ENCODE measurements around the gene TIMM22.
A peak's percentile ranks its signal among the peaks of the same experiment; 100 is the strongest.

TIMM22 gene

DNA sequence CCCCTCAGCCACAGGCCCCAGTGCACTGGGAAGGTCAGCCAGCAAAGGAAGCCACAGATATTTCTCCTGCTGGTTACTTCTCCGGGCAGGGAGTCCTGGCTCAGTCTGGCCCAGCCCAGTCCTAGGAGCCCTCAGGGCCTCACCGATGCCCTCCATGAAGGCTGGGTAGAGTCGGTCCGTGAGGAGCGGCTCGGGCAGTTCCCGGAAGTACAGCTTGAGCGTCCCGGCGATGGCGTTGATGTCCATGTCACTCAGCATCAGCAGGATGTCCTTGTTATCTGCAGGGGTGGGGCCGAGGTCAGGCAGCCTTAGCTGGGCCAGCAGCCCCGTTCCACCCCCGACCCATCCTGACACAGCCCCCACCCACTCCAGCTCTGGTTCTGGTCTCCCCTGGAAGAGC is 13.7 kb downstream of the TIMM22 start:
- no peak overlapping the region for H2BK5ac ChIP-seq (ENCODE audit: low read length)
- no peak for DNase-seq (ENCODE audit: low spot score)
- H3K79me1 ChIP-seq (ENCODE audit: low read depth, low read length), result peaks cover 2% of the 10 kb centered on the region
- H2BK15ac ChIP-seq (ENCODE audit: low read length), result no peak overlapping the region
- H2BK120ac ChIP-seq (ENCODE audit: low read depth, low read length), result no peak overlapping the region
- H3K27me3 ChIP-seq (ENCODE audit: control insufficient read depth in 3 of 3, insufficient read depth in 3 of 3, low read depth in 1 of 3, low read length in 3 of 3), result no peaks in the 10 kb centered on the region
- H4K8ac ChIP-seq (ENCODE audit: low read depth, low read length), result no peak overlapping the region
- no peak overlapping the region for H3K14ac ChIP-seq (ENCODE audit: low read length)
- H3K4me3 ChIP-seq (ENCODE audit: low read length in 2 of 2), result no peak overlapping the region
- WGBS, 2 donors (ENCODE audit: extremely low coverage in 2 of 2, insufficient read length in 2 of 2, insufficient replicate concordance in 1 of 2), result no CpG with 5 or more reads among the region's 14 CpGs
- no peak overlapping the region for H4K91ac ChIP-seq (ENCODE audit: low read depth, low read length, poor library complexity)
- no peak overlapping the region for H3K23ac ChIP-seq (ENCODE audit: low read depth, low read length, poor library complexity)
- H3K4me2 ChIP-seq (ENCODE audit: insufficient read depth, low read length, poor library complexity, severe bottlenecking), result no peak overlapping the region
- H3K27ac ChIP-seq (replicated peaks; ENCODE audit: low read length), result no peak overlapping the region
- H2BK12ac ChIP-seq (ENCODE audit: low read length), result no peak overlapping the region
- peaks cover 32 to 43% of the 10 kb centered on the region in 2 donors for H3K36me3 ChIP-seq (replicated peaks in 1 of 2; ENCODE audit: control insufficient read depth in 2 of 2, insufficient read depth in 2 of 2, low read length in 2 of 2)
- H3K4me1 ChIP-seq (ENCODE audit: control insufficient read depth in 2 of 2, insufficient read depth in 1 of 2, low read depth in 1 of 2, low read length in 2 of 2), result no peaks in the 10 kb centered on the region
- H3K4ac ChIP-seq (ENCODE audit: low read length), result no peak overlapping the region
- no peak overlapping the region for H2AK5ac ChIP-seq (ENCODE audit: low read depth, low read length)
- no peaks in the 10 kb centered on the region for H3K9me3 ChIP-seq (replicated peaks in 1 of 2; ENCODE audit: control insufficient read depth in 2 of 2, insufficient read depth in 1 of 2, low read depth in 1 of 2, low read length in 2 of 2)
- no peak overlapping the region for H2AFZ ChIP-seq (ENCODE audit: low read length)
- no peak overlapping the region for H3K18ac ChIP-seq (ENCODE audit: low read length)
- H3K9ac ChIP-seq (ENCODE audit: low read depth, low read length, poor library complexity), result no peak overlapping the region

DNA sequence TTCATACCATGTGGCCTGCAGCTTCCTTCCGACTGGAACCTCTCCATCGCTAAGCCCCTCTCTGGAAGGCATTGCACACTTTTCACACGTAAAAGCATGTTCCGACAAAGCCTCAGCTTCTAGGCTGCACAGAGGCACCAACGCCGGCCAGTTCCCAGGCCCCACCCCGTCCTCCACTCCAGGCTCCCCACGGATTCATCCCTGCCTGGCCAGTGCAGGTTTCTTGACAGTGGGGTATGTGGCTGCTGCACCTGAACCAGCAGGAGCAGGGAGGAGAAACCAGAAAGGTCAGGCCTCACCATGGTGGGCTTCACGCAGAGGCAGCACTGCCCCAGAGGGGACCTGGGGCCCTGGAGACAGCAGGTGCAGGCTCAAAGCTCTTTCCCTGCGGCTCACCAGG is 14.2 kb downstream of the TIMM22 start:
- Histone ChIP-seq H3K4me2 (ENCODE audit: insufficient read depth, low read length, poor library complexity, severe bottlenecking) (no peak overlapping the region), H2AFZ (ENCODE audit: low read length) (no peak overlapping the region), H3K9ac (ENCODE audit: low read depth, low read length, poor library complexity) (no peak overlapping the region), H3K9me3 (replicated peaks in 1 of 2; ENCODE audit: control insufficient read depth in 2 of 2, insufficient read depth in 1 of 2, low read depth in 1 of 2, low read length in 2 of 2) (no peaks in the 10 kb centered on the region), H4K8ac (ENCODE audit: low read depth, low read length) (no peak overlapping the region), H3K27me3 (ENCODE audit: control insufficient read depth in 3 of 3, insufficient read depth in 3 of 3, low read depth in 1 of 3, low read length in 3 of 3) (no peaks in the 10 kb centered on the region), H2BK120ac (ENCODE audit: low read depth, low read length) (no peak overlapping the region), H4K91ac (ENCODE audit: low read depth, low read length, poor library complexity) (no peak overlapping the region), H3K18ac (ENCODE audit: low read length) (no peak overlapping the region), H3K4me1 (ENCODE audit: control insufficient read depth in 2 of 2, insufficient read depth in 1 of 2, low read depth in 1 of 2, low read length in 2 of 2) (no peaks in the 10 kb centered on the region), H3K4ac (ENCODE audit: low read length) (no peak overlapping the region), H3K79me1 (ENCODE audit: low read depth, low read length) (peaks cover 2% of the 10 kb centered on the region), H2AK5ac (ENCODE audit: low read depth, low read length) (no peak overlapping the region), H2BK15ac (ENCODE audit: low read length) (no peak overlapping the region), H3K27ac (replicated peaks; ENCODE audit: low read length) (no peak overlapping the region), H2BK5ac (ENCODE audit: low read length) (peak overlapping the region; percentile 22), H3K14ac (ENCODE audit: low read length) (no peak overlapping the region), H3K4me3 (ENCODE audit: low read length in 2 of 2) (no peak overlapping the region), H3K36me3 (replicated peaks in 1 of 2; ENCODE audit: control insufficient read depth in 2 of 2, insufficient read depth in 2 of 2, low read length in 2 of 2) (peaks cover 30 to 38% of the 10 kb centered on the region in 2 donors), H3K23ac (ENCODE audit: low read depth, low read length, poor library complexity) (no peak overlapping the region), H2BK12ac (ENCODE audit: low read length) (no peak overlapping the region)
- no CpG with 5 or more reads among the region's 10 CpGs for WGBS, 2 donors (ENCODE audit: extremely low coverage in 2 of 2, insufficient read length in 2 of 2, insufficient replicate concordance in 1 of 2)
- no peak for DNase-seq (ENCODE audit: low spot score)

DNA sequence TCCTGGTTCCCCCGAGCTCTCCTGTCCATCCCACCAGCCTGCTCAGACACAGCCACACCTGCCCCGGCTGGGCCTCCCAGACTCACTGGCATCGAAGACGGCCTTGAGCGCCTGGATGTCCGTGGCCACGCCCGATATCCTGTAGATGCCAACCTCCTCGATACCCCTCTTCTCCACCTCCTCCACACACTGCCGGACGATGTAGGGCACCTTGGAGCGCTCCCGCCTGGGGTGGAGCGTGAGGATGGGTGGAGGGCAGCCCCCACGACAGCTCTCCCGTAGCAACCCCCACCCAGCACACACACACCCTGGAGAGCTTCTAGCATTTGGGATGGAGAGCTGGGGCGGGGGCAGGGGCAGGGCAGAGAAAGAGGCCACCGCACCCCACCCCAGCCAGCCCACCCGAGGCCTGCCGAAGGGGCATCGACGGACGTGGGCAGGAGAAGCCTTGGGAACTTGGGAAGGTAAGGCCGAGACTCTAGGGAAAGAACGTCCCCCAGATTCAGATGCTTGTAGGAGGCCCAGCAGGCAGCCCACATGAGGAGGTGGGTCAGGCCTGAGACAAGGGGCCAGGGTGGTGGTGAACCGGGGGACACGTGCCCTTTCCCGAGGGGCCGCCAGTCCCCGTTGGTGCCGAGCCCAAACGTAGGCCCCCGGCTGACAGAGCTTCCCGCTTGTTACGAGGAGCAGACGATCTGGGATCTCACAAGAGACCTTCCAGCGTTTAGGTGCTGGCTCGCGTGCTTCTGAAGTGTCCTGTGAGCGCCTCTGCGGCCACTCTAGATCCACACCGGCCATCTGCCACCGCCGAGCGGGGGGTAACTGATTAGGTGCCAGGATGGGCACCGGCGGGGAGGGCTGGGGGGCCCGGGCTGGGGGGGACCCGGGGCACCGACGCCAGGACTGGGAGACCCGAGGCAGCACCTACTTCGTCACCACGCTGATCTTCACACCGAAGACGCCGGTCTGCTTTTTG is 15.1 kb downstream of the TIMM22 start:
- WGBS, 2 donors (ENCODE audit: extremely low coverage in 2 of 2, insufficient read length in 2 of 2, insufficient replicate concordance in 1 of 2), result no CpG with 5 or more reads among the region's 57 CpGs
- H3K9ac ChIP-seq (ENCODE audit: low read depth, low read length, poor library complexity), result peak overlapping the region; percentile 44

More for the DNA sequence above, 15.1 kb downstream of the TIMM22 start:
- Histone ChIP-seq H2BK15ac (ENCODE audit: low read length) (no peak overlapping the region), H4K8ac (ENCODE audit: low read depth, low read length) (no peak overlapping the region), H3K27ac (replicated peaks; ENCODE audit: low read length) (no peak overlapping the region), H3K4ac (ENCODE audit: low read length) (no peak overlapping the region), H2AFZ (ENCODE audit: low read length) (no peak overlapping the region), H2BK12ac (ENCODE audit: low read length) (no peak overlapping the region), H2BK5ac (ENCODE audit: low read length) (peak overlapping the region; percentile 22), H2BK120ac (ENCODE audit: low read depth, low read length) (no peak overlapping the region), H3K27me3 (ENCODE audit: control insufficient read depth in 3 of 3, insufficient read depth in 3 of 3, low read depth in 1 of 3, low read length in 3 of 3) (no peaks in the 10 kb centered on the region), H4K91ac (ENCODE audit: low read depth, low read length, poor library complexity) (no peak overlapping the region), H3K4me3 (ENCODE audit: low read length in 2 of 2) (no peak overlapping the region), H3K14ac (ENCODE audit: low read length) (peak overlapping the region; percentile 38), H3K9me3 (replicated peaks in 1 of 2; ENCODE audit: control insufficient read depth in 2 of 2, insufficient read depth in 1 of 2, low read depth in 1 of 2, low read length in 2 of 2) (no peaks in the 10 kb centered on the region), H3K23ac (ENCODE audit: low read depth, low read length, poor library complexity) (peak overlapping the region; percentile 73), H3K4me2 (ENCODE audit: insufficient read depth, low read length, poor library complexity, severe bottlenecking) (no peak overlapping the region), H3K18ac (ENCODE audit: low read length) (peak overlapping the region; percentile 38), H3K79me1 (ENCODE audit: low read depth, low read length) (peaks cover 2% of the 10 kb centered on the region), H2AK5ac (ENCODE audit: low read depth, low read length) (no peak overlapping the region), H3K4me1 (ENCODE audit: control insufficient read depth in 2 of 2, insufficient read depth in 1 of 2, low read depth in 1 of 2, low read length in 2 of 2) (no peaks in the 10 kb centered on the region), H3K36me3 (replicated peaks in 1 of 2; ENCODE audit: control insufficient read depth in 2 of 2, insufficient read depth in 2 of 2, low read length in 2 of 2) (peaks cover 27 to 32% of the 10 kb centered on the region in 2 donors)
- no peak for DNase-seq (ENCODE audit: low spot score)

Data from neuronal stem cell (in vitro differentiated cells).